GM18909 (cell line): Measurements from ENCODE around the gene SUPT3H.

ENCODE experiments used
- ATAC-seq: cut with Tn5 transposase; IDR thresholded peaks from one replicate; pipeline ENCODE4 v1.9.1; 2021; ENCODE audit warnings: mild to moderate bottlenecking; ENCODE audit not compliant: unreplicated experiment, poor library complexity

The SUPT3H gene

DNA sequence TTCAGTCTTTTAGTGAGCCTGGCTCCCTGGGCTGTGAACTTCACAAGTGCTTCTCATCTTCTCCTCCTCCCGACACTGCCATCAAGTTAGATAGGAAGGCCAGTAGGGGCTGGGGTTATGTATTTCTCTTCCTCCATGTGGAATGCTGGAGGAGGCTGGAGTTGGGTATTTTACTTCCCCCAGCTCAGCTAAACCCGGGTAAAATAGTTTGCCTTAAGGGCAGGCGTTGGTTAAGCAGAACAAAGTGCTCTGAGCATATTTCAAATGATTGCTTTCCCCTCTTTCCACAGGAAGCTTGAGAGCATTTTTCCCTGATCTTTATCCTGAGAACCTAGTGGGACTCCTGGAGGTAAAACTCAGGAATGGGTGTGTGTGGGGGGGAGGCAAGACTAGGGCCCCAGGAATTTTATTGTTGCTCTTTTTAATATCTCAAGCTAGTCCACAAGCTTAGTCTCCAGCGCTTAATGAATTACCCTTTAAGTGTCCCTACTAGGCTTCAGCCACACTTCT is 16.9 kb upstream of the SUPT3H start:
- ATAC-seq: no peak

DNA sequence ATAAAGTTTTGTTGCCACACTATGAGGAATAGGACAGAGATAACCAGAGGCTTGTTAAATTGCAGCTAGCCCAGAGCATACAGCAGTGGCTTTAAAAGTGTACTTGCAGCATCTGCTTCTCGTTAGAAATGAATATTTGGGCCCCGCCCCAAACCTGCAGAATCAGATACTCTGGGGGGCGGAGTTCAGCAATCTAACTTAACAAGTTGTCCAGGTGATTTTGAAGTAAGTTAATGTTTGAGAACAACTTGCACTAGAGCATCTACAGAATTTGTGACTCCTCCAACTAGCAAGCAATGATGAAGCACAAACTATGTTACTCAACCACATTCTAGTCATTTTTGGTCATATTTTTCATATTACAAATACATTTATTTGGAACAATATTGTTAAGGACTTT is 10.6 kb upstream of the SUPT3H start:
- no peak for ATAC-seq

DNA sequence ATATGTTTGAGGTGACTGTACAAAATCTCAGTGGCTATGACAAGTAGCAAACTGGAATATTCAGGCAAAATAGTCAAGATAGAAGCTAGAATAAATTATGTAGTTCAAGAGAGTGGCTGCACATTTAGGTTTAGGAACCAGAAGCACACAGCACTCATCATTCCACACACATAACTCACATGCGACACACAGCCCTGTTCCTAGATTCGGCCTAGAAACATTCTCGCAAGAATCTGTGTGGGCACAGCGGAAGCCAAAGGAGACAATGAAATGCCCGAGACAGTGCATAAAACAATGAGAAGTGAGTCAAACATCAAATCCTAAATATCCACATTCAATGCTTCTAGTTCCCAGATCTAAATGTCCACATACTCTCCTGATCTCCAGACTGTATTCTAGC is 9.5 kb upstream of the SUPT3H start:
- no peak for ATAC-seq

DNA sequence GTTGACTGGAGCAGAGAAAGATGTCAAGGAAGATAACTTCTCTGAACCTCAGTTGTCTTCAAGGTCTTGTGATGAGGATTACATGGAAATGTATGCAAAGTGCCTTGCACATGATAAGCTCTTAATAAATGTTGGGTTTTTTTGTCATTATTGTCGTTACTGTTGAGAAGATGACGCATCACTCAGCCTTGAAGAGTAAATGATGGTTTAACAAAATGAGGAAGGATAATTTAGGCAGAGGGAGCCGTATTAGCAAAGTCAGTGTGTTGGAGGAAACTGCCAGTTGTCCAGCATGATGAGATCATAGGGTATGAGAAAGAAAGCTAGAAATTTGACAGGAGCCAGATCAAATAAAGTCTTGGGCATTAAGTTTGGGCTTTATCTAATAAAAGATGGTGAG is 8.8 kb upstream of the SUPT3H start:
- ATAC-seq: no peak

DNA sequence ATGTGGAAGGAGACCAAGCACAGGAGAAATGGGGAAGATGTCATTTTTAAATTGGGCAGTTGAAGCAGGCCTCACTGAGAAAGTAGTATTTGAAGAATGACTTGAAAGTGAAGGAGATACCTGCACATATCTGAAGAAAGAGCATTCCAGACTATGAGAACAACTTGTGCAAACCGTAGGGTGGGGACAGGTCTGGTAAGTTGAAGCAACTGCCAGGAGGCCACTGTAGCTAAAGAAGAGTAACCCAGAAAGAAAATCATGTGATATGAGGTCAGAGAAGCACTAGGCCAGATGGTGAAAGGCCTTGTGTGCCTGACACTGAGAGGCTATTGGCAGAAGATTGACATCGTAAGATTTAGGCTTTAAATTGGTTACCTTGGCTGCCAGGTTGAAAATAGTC is 4.7 kb upstream of the SUPT3H start:
- no peak for ATAC-seq

DNA sequence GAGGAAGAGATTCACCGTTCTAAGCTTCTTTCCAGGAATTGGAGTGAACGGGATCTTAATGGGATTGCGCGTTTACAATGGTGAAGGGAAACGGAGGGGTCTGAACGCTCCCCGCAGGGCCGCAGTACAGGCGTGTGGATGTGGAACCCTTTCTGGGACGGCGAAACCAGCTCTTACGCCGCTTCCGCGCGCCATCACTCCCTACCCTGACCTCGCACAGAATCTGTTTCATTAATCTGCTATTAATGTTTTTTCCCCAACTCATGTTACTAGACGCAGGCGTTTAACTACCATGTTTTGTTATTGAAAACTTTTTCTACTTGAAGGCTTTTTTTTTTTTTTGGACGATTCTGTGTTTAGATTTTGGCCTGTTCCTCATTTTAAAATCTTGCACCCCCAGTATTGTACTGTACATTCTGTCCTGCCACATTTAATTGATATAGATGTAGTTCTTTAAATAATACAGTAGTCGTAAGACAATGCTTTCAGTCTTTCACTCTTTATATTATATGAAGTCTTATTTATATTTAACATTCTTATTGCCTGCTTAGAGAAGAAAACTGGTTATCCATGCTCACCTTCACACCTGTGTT is 696 bp upstream of the SUPT3H start:
- ATAC-seq: peak; percentile 36

DNA sequence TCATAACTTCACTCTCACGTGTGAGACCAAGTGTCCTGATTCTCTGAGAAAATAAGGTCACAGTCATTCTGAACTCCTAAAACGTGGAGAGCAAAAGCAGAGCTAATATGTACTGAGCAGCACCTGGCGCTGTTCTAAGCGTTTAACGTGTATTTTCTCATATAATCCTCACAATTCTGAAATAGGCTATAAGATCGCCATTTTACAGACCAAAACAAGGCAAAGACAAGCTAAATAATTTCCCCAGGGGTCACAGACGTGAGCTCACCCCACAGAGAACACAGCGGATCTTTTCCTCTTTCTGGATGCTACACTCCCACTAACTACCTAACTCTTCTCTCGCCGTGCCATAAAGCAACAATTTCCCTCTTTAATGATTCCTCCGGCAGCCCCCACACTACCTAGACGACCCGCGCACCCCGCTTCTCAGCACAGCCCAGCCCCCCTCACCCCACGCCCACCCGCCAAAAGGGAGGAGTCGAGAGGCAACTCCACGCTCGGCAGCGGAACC is 636 bp downstream of the SUPT3H start:
- ATAC-seq: peak; percentile 7

DNA sequence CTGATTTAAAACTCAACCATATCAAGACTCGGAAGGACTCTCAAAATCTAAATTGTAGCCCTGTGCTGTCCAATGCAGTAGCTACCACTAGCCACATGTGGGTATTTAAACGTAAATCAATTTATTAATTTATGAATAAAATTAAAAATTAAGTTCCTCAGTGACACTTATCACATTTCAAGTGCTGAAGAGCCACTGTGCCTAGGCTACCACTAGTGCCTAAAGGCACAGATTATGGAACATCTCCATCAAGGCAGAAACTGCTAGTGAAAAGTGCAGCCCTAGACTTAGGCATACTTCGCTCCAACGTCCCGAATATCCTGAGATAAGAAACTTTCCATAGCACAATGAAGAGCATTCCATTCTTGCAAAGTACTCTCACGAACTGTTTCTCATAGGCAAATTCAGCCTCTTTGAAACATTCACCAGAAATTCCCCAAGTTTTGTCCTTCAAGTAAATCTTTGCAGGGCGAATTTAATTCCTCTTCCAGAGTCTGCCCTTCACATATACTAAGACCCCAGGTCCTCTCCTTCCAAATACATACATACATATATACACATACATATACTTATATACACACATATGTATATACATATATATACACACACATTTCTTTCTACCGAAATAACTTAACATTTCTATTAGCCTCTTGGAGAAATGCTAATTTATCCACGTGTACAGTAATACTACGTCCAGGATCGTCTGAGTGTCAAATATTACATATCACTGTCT is 1.3 kb downstream of the SUPT3H start:
- ATAC-seq: no peak

DNA sequence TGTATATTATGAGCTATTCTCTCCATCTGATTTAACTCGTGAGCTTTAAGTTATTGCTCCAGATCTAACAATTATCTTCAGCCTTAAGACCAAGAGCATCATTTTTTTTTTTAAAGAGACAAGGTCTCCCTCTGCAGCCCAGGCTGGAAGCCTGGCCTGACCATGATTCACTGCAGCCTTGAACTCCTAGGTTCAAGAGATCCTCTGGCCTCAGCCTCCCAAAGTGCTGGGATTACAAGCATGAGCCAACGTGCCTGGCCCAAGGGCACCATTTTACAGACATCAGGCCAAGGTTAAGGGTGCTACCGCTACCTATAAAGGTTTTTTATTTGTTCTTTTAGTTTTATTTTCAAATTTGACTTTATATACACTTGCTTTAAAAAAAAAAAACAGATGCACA is 2.3 kb downstream of the SUPT3H start:
- no peak for ATAC-seq

DNA sequence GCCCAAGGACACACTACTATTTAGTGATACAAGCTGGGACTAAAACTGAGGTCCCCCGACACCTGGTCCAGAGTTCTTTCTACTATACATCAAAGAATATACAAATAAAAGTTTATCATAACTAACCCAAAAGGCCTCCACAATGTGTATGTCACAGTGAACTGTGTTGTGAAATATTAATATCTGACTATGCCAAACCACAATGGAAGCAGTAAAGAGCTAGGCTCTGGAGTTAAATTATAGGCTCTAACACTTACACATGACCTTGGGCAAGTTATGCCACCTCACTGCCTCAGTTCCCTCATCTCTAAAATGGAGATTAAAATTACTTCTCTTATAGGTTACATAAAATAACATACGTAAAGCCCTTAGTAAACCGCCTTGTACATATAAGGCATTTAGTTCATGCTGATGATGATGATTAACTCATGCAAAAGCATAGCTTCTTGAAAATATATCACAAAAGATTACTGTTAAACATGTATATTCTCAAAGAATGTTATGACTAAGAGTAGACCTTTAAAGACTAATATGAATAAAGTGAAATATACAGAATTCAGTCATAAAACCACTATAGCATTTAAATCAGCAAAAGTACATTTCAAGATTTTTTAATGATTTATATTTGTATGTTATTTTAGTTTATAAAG is 5.7 kb downstream of the SUPT3H start:
- ATAC-seq: no peak

DNA sequence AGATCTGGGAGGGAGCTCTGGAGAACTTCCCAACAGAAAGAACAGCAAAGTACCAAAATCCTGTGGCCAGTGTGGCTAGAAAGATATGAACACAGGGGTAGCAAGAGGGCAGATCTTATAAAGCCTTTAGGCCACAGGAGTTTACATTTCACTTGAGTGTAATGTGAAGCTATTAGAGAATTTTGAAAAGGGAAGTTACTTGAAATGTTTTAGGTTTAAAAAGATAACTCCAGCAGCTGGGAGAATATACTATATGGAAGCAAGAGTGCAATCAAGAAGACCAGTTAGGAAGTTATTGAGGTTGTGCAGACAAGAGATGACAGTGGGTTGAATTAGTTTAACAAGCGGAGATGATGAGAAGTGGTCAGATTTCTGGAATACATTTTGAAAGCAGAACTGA is 7.9 kb downstream of the SUPT3H start:
- no peak for ATAC-seq

DNA sequence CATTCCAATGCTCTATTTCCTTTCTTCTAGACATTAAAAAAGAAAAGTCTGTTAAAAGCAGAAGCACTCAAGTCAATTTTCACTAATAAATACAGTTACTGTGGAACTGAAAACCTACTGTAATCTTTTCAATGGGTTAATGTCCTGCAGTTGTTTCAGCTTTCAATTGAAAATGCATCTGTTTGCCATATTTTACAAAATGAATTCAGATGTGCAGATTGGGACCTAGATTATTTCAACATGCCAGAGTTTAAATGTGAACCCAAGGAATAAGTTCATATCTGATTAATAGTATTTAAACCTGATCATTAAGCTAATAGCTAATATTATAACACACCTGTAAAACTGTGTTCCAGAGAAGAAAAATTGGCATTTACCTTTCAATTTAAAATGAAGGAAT is 9.7 kb downstream of the SUPT3H start:
- no peak for ATAC-seq

DNA sequence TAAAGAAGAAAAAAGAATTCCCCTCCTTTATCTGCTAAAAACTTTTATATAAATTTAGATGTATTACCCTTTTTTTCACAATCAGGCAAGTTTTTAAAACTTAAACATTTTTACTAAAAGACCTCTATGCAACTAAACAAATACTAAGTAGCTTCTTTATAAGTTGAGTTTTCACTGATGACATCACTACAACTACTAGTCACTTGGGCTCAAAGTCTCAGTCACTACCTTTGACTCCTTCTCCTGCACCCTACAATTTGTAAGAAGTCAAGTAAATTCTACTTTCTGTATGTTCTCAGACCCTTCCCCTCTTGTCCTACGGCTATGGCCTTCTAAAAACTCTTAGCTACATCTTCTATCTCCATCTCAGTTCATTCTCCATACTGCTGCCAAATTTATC is 11.2 kb downstream of the SUPT3H start:
- no peak for ATAC-seq

DNA sequence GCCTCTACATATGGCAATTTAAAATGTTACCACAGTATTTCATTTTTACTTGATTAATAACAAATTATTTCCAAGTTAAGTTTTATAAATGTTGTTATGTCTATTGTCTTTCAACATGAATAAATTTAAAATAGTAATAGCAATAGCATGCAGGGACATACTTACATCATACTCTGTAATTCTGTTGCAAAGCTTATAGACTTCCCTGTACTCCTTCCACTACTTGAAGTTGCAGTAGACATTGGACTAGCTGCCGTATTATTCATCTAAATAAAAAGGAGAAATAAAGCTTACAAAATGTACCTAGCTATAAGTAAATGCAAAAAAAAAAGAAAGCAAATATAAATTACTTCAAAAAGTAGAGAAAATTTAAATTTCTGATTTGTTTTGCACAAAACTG is 12.7 kb downstream of the SUPT3H start:
- no peak for ATAC-seq

DNA sequence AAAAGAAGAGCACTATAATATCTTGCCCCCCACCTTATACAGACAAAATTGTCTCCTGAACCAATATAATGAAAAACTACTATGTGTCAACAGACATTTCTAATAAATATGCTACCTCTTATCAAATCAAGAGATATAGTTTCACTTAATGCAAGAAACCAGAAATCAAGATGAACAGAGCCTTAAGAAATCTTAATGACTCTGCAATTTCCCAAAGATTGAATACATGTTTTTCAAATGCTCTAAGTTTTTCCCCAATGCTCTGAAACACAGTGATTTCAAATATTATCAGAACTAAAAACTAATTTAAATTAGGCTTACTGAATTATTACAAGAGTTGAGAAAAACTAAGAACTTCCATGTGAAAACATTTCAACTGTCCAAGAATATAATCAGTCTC is 13.3 kb downstream of the SUPT3H start:
- no peak for ATAC-seq

DNA sequence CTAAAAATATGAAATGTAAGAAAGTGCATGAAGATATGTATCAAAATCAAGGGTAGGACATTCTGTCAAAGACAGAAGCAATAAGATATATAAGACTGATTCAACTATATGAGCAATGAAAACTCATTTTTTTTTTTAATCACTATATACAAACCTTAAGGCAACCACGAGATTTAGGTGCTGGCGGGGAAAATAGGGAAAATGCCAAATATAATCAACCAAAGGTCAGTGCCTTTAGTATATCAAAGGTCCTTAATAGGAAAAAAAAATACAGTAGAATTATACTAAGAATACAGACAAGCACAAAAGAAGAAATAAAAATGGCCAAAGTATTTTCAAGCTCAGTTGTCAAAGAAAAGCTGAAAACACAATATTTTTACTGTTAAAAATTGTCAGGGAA is 24.1 kb downstream of the SUPT3H start:
- no peak for ATAC-seq

DNA sequence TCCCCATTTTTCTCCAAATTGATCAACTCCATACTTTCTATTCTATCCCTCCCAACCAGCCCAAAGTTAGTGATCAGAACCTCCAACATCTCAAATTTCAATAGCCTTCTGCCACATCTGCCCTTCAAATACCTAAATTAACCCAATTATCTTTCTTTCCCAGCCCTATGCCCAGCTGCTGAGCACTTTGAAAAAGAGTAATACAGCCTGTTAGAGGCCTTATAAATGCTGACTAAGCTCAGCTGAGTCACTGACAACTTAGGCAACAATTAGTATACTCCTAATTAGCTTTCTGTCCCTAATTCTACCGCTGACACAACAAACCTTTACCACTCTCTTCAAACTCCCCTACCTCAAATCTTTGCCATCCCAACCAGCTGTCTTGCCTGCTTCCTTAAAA is 26.1 kb downstream of the SUPT3H start:
- no peak for ATAC-seq

DNA sequence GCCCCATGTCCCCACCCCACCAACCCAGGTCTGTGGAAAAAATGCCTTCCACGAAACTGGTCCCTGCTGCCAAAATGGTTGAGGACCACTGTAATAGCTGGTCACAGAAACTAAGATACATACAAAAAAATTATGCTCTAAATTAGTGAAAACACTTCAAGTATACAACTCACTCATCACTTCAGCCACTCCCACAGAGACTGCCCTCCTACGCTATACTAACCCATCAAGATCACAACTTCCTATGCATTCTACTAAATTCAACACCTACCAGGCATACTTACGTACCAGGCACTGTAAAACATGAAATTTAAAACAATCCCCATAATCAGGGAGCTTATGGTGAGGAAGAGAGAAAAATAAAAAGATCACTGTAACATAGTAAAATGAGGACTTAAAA is 26.7 kb downstream of the SUPT3H start:
- no peak for ATAC-seq

DNA sequence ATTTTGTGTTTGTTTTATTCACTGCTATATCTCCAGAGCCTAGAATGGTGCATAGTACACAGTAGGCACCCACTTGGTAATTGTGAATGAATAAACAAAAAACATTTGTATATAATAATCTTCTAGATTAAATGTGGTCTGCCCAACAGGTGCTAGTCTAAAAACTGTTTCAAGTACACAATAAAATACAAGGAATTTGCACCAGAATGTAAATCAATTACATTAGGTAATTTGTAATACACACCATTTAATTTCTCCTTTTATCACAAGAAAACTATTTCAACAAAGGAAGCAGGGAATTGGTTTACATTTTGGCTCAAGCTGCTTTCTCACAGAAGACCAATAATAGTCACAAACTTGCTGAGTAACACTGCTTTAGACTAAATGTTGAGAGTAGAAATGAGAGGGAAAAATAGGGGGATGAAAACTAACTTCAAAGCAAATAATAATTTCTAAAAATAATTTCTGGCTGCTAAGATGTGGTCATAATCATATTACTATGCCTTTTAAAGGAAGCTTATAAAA is 27.5 kb downstream of the SUPT3H start:
- ATAC-seq: no peak

DNA sequence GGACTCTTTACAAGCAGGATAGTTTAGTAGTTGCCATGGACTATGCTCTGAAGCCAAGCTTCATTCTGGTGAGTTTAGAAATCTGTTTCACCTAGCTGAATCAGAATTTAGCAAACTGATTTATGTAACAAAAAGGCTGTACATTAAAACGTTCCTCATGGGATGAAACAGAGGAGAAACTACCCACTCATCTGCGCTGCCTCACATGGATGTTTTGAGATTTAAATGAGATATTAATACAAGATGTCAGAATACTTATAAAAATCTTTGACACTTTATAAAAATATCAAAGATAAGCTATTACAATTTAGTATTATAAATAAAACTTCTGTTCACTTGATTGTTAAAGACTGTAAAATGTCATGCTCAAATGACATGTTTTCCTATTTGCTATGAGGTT is 32.8 kb downstream of the SUPT3H start:
- ATAC-seq: no peak

DNA sequence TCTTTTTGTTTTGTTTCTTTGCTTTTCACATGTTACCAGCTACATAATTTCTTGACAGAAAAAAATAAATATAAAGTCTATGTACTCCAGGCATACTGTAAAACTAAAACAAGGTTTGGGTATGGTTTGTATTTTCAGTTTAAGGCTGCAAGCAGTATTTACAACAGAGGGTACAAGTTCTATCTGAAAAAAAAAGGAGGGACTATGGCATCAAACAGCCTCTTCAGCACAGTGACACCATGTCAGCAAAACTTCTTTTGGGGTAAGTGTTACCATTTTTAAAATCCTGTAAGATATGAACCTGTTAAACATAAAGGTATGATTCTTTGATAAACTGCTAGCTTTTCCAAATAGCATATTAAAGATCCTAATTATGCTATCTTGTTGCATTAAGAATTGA is 49.2 kb downstream of the SUPT3H start:
- ATAC-seq: no peak
